Panc1 (cell line): ENCODE data around the gene MYL9. TPM values are rescaled to one million over a fixed set of nuclear protein-coding genes. Genes with fewer than 3 reads are reported as not detected.

Experiments used
- ATAC-seq: fragments of 200-7000 bp; cut with Tn5 transposase; 2 replicates; pipeline ENCODE4 v1.9.1; 2020; ENCODE audit warnings: mild to moderate bottlenecking, moderate library complexity
- BruUV-seq: library from RNA; stranded (reverse); fragments of 400-500 nt; replicated peaks from 2 replicates; lab custom pipeline; 2021; lab: Mats Ljungman, UMichigan
- CTCF ChIA-PET: fragments of 300-600 bp; sonication (Branson Sonifier 250); formaldehyde crosslinking; loops from one replicate; lab custom pipeline; 2022; ENCODE audit warnings: antibody characterized with exemption; lab: Charles Lee
- POLR2A ChIA-PET: fragments of 300-600 bp; sonication (Branson Sonifier 250); formaldehyde crosslinking; loops from one replicate; lab custom pipeline; 2022; ENCODE audit warnings: antibody characterized with exemption; lab: Charles Lee
- DNase-seq: peaks from one replicate; pipeline ENCODE4 v3.0.0-alpha.2; 2010; ENCODE audit warnings: low read depth, low spot score
- H3K27ac ChIP-seq: 2 replicates; pipeline ENCODE4 v1.5.1; 2011; ENCODE audit warnings: mild to moderate bottlenecking, low read length, inconsistent platforms
- H3K27me3 ChIP-seq: fragments of 200-500 bp; sonication (Bioruptor generic); 2 replicates; pipeline ENCODE4 v1.6.0; 2014; ENCODE audit warnings: low read length, inconsistent platforms; ENCODE audit not compliant: control insufficient read depth, insufficient read depth
- H3K36me3 ChIP-seq: fragments of 200-500 bp; sonication (Bioruptor generic); 2 replicates; pipeline ENCODE4 v1.5.1; 2014; ENCODE audit warnings: inconsistent platforms, mild to moderate bottlenecking, low read length, moderate library complexity; ENCODE audit not compliant: control insufficient read depth, insufficient read depth
- H3K4me1 ChIP-seq: 2 replicates; pipeline ENCODE4 v1.5.1; 2011; ENCODE audit warnings: inconsistent platforms, mild to moderate bottlenecking, low read length, moderate library complexity; ENCODE audit not compliant: control insufficient read depth, insufficient read depth
- H3K4me3 ChIP-seq, 2 experiments: 2 replicates each; pipeline ENCODE4 v1.5.1; 2011 to 2012; ENCODE audit warnings: low read depth in 2 of 2, low read length in 2 of 2, mild to moderate bottlenecking in 2 of 2, inconsistent platforms in 1 of 2, moderate library complexity in 1 of 2
- H3K9me3 ChIP-seq: fragments of 200-500 bp; sonication (Bioruptor generic); 2 replicates; pipeline ENCODE4 v1.5.1; 2014; ENCODE audit warnings: low read depth, mild to moderate bottlenecking, inconsistent platforms, low read length, moderate library complexity; ENCODE audit not compliant: control insufficient read depth, insufficient read depth
- POLR2AphosphoS5 ChIP-seq: IDR thresholded peaks from 2 replicates; pipeline ENCODE4 v1.6.1; 2012; ENCODE audit warnings: mild to moderate bottlenecking, low read depth, low read length, moderate library complexity
- SIN3A ChIP-seq: IDR thresholded peaks from 2 replicates; pipeline ENCODE4 v1.6.1; 2012; ENCODE audit warnings: low read depth, mild to moderate bottlenecking, low read length, moderate library complexity, borderline replicate concordance; ENCODE audit not compliant: insufficient read depth
- TCF7L2 ChIP-seq: IDR thresholded peaks from 2 replicates; pipeline ENCODE4 v1.6.1; 2011; ENCODE audit warnings: mild to moderate bottlenecking, low read depth, low read length, inconsistent platforms
- in situ Hi-C: cut with HindIII; loops from 2 replicates; pipeline ENCODE4 v1.10.0; 2016; ENCODE audit warnings: low sequenced_read_pairs, low pct_unique_long_range_greater_than_20kb
- intact Hi-C: fragments of 100-400 bp; cut with micrococcal nuclease; formaldehyde crosslinking; loops from one replicate; pipeline ENCODE4 v1.10.0; 2022; ENCODE audit not compliant: unreplicated experiment
- total RNA-seq: library from RNA; stranded (reverse); gene quantifications from one replicate; pipeline ENCODE4 v1.2.1, GENCODE V29; 2021; ENCODE audit not compliant: unreplicated experiment
- TF ChIP-seq, protein P1 (sequence below): fragments of 450-650 bp; IDR thresholded peaks from 2 replicates; pipeline ENCODE4 v1.5.1; 2017; ENCODE audit warnings: mild to moderate bottlenecking
- TF ChIP-seq, protein P2 (sequence below), 2 experiments: IDR thresholded peaks; 2 replicates each; pipeline ENCODE4 v1.6.1; 2011 to 2012; ENCODE audit warnings: low read depth in 2 of 2, control low read depth in 1 of 2, low read length in 1 of 2, mild to moderate bottlenecking in 1 of 2, moderate library complexity in 1 of 2; ENCODE audit not compliant: insufficient read depth in 1 of 2

Gene MYL9
- total RNA-seq, 1 experiment from 2014 or later = 107 TPM

DNA sequence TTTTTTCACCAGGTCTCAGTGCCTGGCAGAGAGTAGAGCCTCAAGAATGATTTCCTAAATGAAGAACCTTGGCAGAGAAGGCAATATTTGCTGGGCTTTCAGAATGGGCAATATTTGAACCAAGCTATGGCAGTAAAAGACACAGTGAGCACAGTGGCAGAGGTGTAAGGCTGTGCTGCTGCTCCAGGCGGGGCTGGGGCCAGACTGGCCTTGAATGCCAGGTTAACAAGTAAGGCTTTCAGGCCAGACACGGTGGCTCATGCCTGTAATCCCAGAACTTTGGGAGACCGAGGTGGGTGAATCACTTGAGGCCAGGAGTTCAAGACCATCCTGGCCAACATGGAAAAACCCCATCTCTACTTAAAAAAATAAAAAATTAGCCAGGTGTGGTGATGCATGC, 8.5 kb upstream of the MYL9 start:
- Histone ChIP-seq H3K9me3 (no peaks in the 10 kb centered on the region), H3K4me1 (no peaks in the 10 kb centered on the region), H3K27ac (no peak overlapping the region), H3K36me3 (no peaks in the 10 kb centered on the region), H3K4me3 (no peak overlapping the region), H3K27me3 (no peaks in the 10 kb centered on the region)
- no peak for ATAC-seq
- BruUV-seq = no TSS peak
- POLR2A ChIA-PET = interaction anchor here (0.6 kb wide), 1 partner anchor 379 kb away, joined by 3 read pairs; no protein-coding TSS in a partner anchor
- intact Hi-C loops (no loop called here), in situ Hi-C loops (no loop called here)
- no peak for DNase-seq
- CTCF ChIA-PET = no interaction called here
- TF ChIP-seq, protein P1, sequence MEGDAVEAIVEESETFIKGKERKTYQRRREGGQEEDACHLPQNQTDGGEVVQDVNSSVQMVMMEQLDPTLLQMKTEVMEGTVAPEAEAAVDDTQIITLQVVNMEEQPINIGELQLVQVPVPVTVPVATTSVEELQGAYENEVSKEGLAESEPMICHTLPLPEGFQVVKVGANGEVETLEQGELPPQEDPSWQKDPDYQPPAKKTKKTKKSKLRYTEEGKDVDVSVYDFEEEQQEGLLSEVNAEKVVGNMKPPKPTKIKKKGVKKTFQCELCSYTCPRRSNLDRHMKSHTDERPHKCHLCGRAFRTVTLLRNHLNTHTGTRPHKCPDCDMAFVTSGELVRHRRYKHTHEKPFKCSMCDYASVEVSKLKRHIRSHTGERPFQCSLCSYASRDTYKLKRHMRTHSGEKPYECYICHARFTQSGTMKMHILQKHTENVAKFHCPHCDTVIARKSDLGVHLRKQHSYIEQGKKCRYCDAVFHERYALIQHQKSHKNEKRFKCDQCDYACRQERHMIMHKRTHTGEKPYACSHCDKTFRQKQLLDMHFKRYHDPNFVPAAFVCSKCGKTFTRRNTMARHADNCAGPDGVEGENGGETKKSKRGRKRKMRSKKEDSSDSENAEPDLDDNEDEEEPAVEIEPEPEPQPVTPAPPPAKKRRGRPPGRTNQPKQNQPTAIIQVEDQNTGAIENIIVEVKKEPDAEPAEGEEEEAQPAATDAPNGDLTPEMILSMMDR = no peak
- TF ChIP-seq SIN3A (no peak), POLR2AphosphoS5 (no peak), TCF7L2 (no peak)
- TF ChIP-seq, protein P2, sequence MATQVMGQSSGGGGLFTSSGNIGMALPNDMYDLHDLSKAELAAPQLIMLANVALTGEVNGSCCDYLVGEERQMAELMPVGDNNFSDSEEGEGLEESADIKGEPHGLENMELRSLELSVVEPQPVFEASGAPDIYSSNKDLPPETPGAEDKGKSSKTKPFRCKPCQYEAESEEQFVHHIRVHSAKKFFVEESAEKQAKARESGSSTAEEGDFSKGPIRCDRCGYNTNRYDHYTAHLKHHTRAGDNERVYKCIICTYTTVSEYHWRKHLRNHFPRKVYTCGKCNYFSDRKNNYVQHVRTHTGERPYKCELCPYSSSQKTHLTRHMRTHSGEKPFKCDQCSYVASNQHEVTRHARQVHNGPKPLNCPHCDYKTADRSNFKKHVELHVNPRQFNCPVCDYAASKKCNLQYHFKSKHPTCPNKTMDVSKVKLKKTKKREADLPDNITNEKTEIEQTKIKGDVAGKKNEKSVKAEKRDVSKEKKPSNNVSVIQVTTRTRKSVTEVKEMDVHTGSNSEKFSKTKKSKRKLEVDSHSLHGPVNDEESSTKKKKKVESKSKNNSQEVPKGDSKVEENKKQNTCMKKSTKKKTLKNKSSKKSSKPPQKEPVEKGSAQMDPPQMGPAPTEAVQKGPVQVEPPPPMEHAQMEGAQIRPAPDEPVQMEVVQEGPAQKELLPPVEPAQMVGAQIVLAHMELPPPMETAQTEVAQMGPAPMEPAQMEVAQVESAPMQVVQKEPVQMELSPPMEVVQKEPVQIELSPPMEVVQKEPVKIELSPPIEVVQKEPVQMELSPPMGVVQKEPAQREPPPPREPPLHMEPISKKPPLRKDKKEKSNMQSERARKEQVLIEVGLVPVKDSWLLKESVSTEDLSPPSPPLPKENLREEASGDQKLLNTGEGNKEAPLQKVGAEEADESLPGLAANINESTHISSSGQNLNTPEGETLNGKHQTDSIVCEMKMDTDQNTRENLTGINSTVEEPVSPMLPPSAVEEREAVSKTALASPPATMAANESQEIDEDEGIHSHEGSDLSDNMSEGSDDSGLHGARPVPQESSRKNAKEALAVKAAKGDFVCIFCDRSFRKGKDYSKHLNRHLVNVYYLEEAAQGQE (IDR thresholded peaks at IDR 0.05; ENCODE audit: insufficient read depth in 1 of 2, low read depth in 2 of 2, low read length in 1 of 2) = no peak

- H3K4me3 ChIP-seq = no peak overlapping the region
- CTCF ChIA-PET = interaction anchor here (0.7 kb wide), 1 partner anchor 183 kb away, joined by 3 read pairs; no protein-coding TSS in a partner anchor
- H3K4me1 ChIP-seq = peaks cover 5% of the 10 kb centered on the region
- H3K27ac ChIP-seq = no peak overlapping the region
- ATAC-seq = no peak
- H3K36me3 ChIP-seq = no peaks in the 10 kb centered on the region
- intact Hi-C loops = no loop called here
- TF ChIP-seq, protein P1 = no peak
- no peak for TF ChIP-seq SIN3A
- POLR2A ChIA-PET = interaction anchor here (0.6 kb wide), 1 partner anchor 10 kb away, joined by 10 read pairs; no protein-coding TSS in a partner anchor
- no TSS peak for BruUV-seq
- DNase-seq = no peak
- no peaks in the 10 kb centered on the region for H3K9me3 ChIP-seq
- no peaks in the 10 kb centered on the region for H3K27me3 ChIP-seq
- in situ Hi-C loops = no loop called here
These were observed 3.1 kb upstream of the MYL9 start for GRCh38 chr20:36538026-36538722.
